ENCODE data around the gene NTHL1. TPM values are rescaled to one million over a fixed set of nuclear protein-coding genes. Genes with fewer than 3 reads are reported as not detected.

The NTHL1 gene
- total and polyA plus RNA-seq, 10 of the 15 experiments (the other 5 are each of a cell fraction or from before 2014, with no cell fraction given) = 0.85 to 54.7 (median 39.0) TPM

GRCh38 chr16:2009791-2010510 lies 37.7 kb downstream of the NTHL1 start, which contains the start of gene ZNF598 (continued):
- TF ChIP-seq ZBTB11 (CRISPR knock-in tag; IDR thresholded peaks at IDR 0.05) (peak; percentile 37; the same call in 1 of the 2 replicates), SIX5 (IDR thresholded peaks at IDR 0.05; ENCODE audit: low read depth, low read length, severe bottlenecking) (peak; percentile 42), BACH1 (IDR thresholded peaks at IDR 0.05; ENCODE audit: borderline replicate concordance) (peak; percentile 67; the same call in 1 of the 2 replicates), SUPT20H (IDR thresholded peaks at IDR 0.05; ENCODE audit: borderline replicate concordance, control insufficient read depth, low read depth, low read length) (no peak), EED (IDR thresholded peaks at IDR 0.05; ENCODE audit: low read depth) (no peak), CREB1 (IDR thresholded peaks at IDR 0.05; ENCODE audit: low read depth) (peak; percentile 87), MYC (IDR thresholded peaks at IDR 0.05; ENCODE audit: insufficient read depth, insufficient read length, insufficient replicate concordance, low read length, severe bottlenecking) (peak; percentile 81), RELA (IDR thresholded peaks at IDR 0.05; ENCODE audit: borderline replicate concordance, partially characterized antibody) (peak; percentile 32), MAX (IDR thresholded peaks at IDR 0.05; ENCODE audit: low read depth, low read length) (peak; percentile 48), ZNF622 (IDR thresholded peaks at IDR 0.05) (no peak), SIN3A (IDR thresholded peaks at IDR 0.05; ENCODE audit: low read depth, low read length) (peak; percentile 68)
